SK-N-SH (cell line): ENCODE measurements around the gene B3GALT6. TPM values are rescaled to one million over a fixed set of nuclear protein-coding genes. Genes with fewer than 3 reads are reported as not detected.

Experiments used
- CTCF ChIA-PET: fragments of 300-600, 350-600 bp; formaldehyde crosslinking; extraction: SDS; loops from one replicate; lab custom pipeline; 2021; lab: Yijun Ruan, JAX
- POLR2A ChIA-PET: fragments of 350-600 bp; sonication (Branson Sonifier 250); formaldehyde crosslinking; extraction: SDS; loops from one replicate; lab custom pipeline; 2020; ENCODE audit warnings: antibody characterized with exemption, inconsistent platforms; lab: Yijun Ruan, JAX
- DNase-seq: peaks from one replicate; pipeline ENCODE4 v3.0.0; 2012
- H2AFZ ChIP-seq: fragments of 200-600 bp; sonication (generic); 2 replicates; pipeline ENCODE4 v1.8.1; 2016; ENCODE audit warnings: antibody characterized with exemption, mild to moderate bottlenecking, low read depth
- H3F3A ChIP-seq: fragments of 200-600 bp; sonication (generic); replicated peaks from 2 replicates; pipeline ENCODE3; 2016; ENCODE audit warnings: antibody characterized with exemption, mild to moderate bottlenecking; ENCODE audit not compliant: insufficient read depth
- H3K27ac ChIP-seq, 2 experiments: fragments of 200-500 bp in 1 of 2; fragments of 200-600 bp in 1 of 2; sonication (Bioruptor generic) in 1 of 2; sonication (generic), shearing (Covaris generic) in 1 of 2; 2 replicates each; pipeline versions ENCODE4 v1.5.1 to v1.6.1; 2014 to 2016; ENCODE audit warnings: low read depth in 2 of 2, inconsistent platforms in 1 of 2, low read length in 1 of 2, mild to moderate bottlenecking in 1 of 2, mixed read lengths in 1 of 2
- H3K27me3 ChIP-seq: fragments of 200-600 bp; sonication (generic), shearing (Covaris generic); 2 replicates; pipeline ENCODE4 v1.6.1; 2016; ENCODE audit warnings: mixed run types; ENCODE audit not compliant: insufficient read depth
- H3K36me3 ChIP-seq, 2 experiments: fragments of 200-500 bp in 1 of 2; fragments of 200-600 bp in 1 of 2; sonication (Bioruptor generic) in 1 of 2; sonication (generic) in 1 of 2; replicated peaks in 1 of 2; 2 replicates each; pipeline versions ENCODE3 to v1.5.1; 2014 to 2016; ENCODE audit warnings: low read length in 1 of 2, mild to moderate bottlenecking in 1 of 2; ENCODE audit not compliant: insufficient read depth in 2 of 2, control insufficient read depth in 1 of 2
- H3K4me1 ChIP-seq, 2 experiments: fragments of 200-500 bp in 1 of 2; fragments of 200-600 bp in 1 of 2; sonication (Bioruptor generic) in 1 of 2; sonication (generic), shearing (Covaris generic) in 1 of 2; 2 replicates each; pipeline versions ENCODE4 v1.5.1 to v1.6.1; 2014 to 2016; ENCODE audit warnings: low read depth in 1 of 2, low read length in 1 of 2, mixed run types in 1 of 2; ENCODE audit not compliant: insufficient read depth in 2 of 2, control insufficient read depth in 1 of 2
- H3K4me2 ChIP-seq: fragments of 200-600 bp; sonication (generic), shearing (Covaris generic); 2 replicates; pipeline ENCODE4 v1.6.1; 2017; ENCODE audit warnings: mixed run types
- H3K4me3 ChIP-seq, 2 experiments: fragments of 200-500 bp in 1 of 2; fragments of 200-600 bp in 1 of 2; sonication (Bioruptor generic) in 1 of 2; sonication (generic), shearing (Covaris generic) in 1 of 2; 2 replicates each; pipeline versions ENCODE4 v1.5.1 to v1.8.1; 2014 to 2016; ENCODE audit warnings: low read depth in 2 of 2, inconsistent platforms in 1 of 2, low read length in 1 of 2, mild to moderate bottlenecking in 1 of 2, mixed read lengths in 1 of 2, moderate library complexity in 1 of 2
- H3K79me2 ChIP-seq: fragments of 200-600 bp; sonication (generic); 2 replicates; pipeline ENCODE4 v1.8.1; 2017; ENCODE audit warnings: mild to moderate bottlenecking; ENCODE audit not compliant: insufficient read depth
- H3K9ac ChIP-seq: fragments of 200-600 bp; sonication (generic); 2 replicates; pipeline ENCODE4 v1.6.1; 2017; ENCODE audit warnings: mixed run types
- H3K9me2 ChIP-seq: fragments of 200-600 bp; sonication (generic); 2 replicates; pipeline ENCODE4 v1.6.1; 2017; ENCODE audit warnings: mixed run types
- H3K9me3 ChIP-seq: fragments of 200-600 bp; sonication (generic); 2 replicates; pipeline ENCODE4 v1.6.1; 2017; ENCODE audit warnings: mixed run types, mild to moderate bottlenecking, moderate library complexity
- H4K20me1 ChIP-seq: fragments of 200-600 bp; sonication (generic); 2 replicates; pipeline ENCODE4 v1.6.1; 2017; ENCODE audit warnings: mild to moderate bottlenecking, mixed run types; ENCODE audit not compliant: insufficient read depth
- CHD2 ChIP-seq: fragments of 150-350 bp; IDR thresholded peaks from 2 replicates; pipeline ENCODE4 v1.6.1; 2018; ENCODE audit warnings: low read length; ENCODE audit not compliant: partially characterized antibody
- ELF1 ChIP-seq: IDR thresholded peaks from 2 replicates; pipeline ENCODE4 v1.4.0; 2012
- EP300 ChIP-seq, 2 experiments: IDR thresholded peaks; 2 replicates each; pipeline versions ENCODE4 v1.4.0 to v1.6.1; 2012; ENCODE audit warnings: borderline replicate concordance in 1 of 2, low read depth in 1 of 2, low read length in 1 of 2
- FOXJ3 ChIP-seq: sonication (generic); formaldehyde crosslinking; IDR thresholded peaks from 2 replicates; pipeline ENCODE4 v1.5.1; 2020; ENCODE audit warnings: mild to moderate bottlenecking, missing genetic modification reagents
- FOXM1 ChIP-seq: IDR thresholded peaks from 2 replicates; pipeline ENCODE4 v1.4.0; 2012; ENCODE audit warnings: low read depth, mild to moderate bottlenecking
- GATA2 ChIP-seq: sonication (generic); formaldehyde crosslinking; IDR thresholded peaks from 2 replicates; pipeline ENCODE4 v1.5.0; 2020; ENCODE audit warnings: mild to moderate bottlenecking, missing genetic modification reagents
- JUND ChIP-seq: IDR thresholded peaks from 2 replicates; pipeline ENCODE4 v1.4.0; 2012
- MEF2A ChIP-seq: IDR thresholded peaks from 2 replicates; pipeline ENCODE4 v1.4.0; 2012; ENCODE audit warnings: low read depth, borderline replicate concordance
- MXI1 ChIP-seq: IDR thresholded peaks from 2 replicates; pipeline ENCODE4 v1.6.1; 2012; ENCODE audit warnings: mild to moderate bottlenecking, low read depth, low read length, improper control_type of control experiment
- NFIC ChIP-seq: IDR thresholded peaks from 2 replicates; pipeline ENCODE4 v1.4.0; 2012; ENCODE audit warnings: borderline replicate concordance
- POLR2AphosphoS5 ChIP-seq: IDR thresholded peaks from 2 replicates; pipeline ENCODE4 v1.6.1; 2012; ENCODE audit warnings: low read depth, low read length
- RFX5 ChIP-seq: IDR thresholded peaks from 2 replicates; pipeline ENCODE4 v1.6.1; 2012; ENCODE audit warnings: mild to moderate bottlenecking, improper control_type of control experiment, low read length
- SIN3A ChIP-seq: IDR thresholded peaks from 2 replicates; pipeline ENCODE4 v1.6.1; 2012; ENCODE audit warnings: low read depth, mild to moderate bottlenecking, low read length, moderate library complexity, borderline replicate concordance
- TCF12 ChIP-seq: IDR thresholded peaks from 2 replicates; pipeline ENCODE4 v1.4.0; 2012
- TEAD4 ChIP-seq: IDR thresholded peaks from 2 replicates; pipeline ENCODE4 v1.4.0; 2012; ENCODE audit warnings: mild to moderate bottlenecking, borderline replicate concordance; ENCODE audit not compliant: insufficient read depth
- polyA plus RNA-seq, 3 experiments: library from polyadenylated mRNA; depleted of rRNA; stranded (reverse); fragments of >200 nt; gene quantifications; 2 replicates each; pipeline ENCODE4 v1.2.3, GENCODE V29; 2012
- TF ChIP-seq, protein P1 (sequence below): IDR thresholded peaks from 2 replicates; pipeline ENCODE4 v1.4.0; 2012; ENCODE audit warnings: low read depth
- TF ChIP-seq, protein P2 (sequence below): IDR thresholded peaks from 2 replicates; pipeline ENCODE4 v1.6.1; 2012; ENCODE audit warnings: mild to moderate bottlenecking, low read depth, low read length, moderate library complexity
- TF ChIP-seq, protein P3 (sequence below): IDR thresholded peaks from 2 replicates; pipeline ENCODE4; 2012
- TF ChIP-seq, protein P4 (sequence below): IDR thresholded peaks from 2 replicates; pipeline ENCODE4 v1.4.0; 2012; ENCODE audit warnings: low read depth, borderline replicate concordance
- TF ChIP-seq, protein P5 (sequence below): fragments of 150-350 bp; IDR thresholded peaks from 2 replicates; pipeline ENCODE4 v1.6.1; 2017; ENCODE audit warnings: antibody characterized with exemption, low read length, low read depth, borderline replicate concordance

Gene B3GALT6
- polyA plus RNA-seq, 1 of the 3 experiments (the other 2 are of a cell fraction): 38.8 TPM

DNA sequence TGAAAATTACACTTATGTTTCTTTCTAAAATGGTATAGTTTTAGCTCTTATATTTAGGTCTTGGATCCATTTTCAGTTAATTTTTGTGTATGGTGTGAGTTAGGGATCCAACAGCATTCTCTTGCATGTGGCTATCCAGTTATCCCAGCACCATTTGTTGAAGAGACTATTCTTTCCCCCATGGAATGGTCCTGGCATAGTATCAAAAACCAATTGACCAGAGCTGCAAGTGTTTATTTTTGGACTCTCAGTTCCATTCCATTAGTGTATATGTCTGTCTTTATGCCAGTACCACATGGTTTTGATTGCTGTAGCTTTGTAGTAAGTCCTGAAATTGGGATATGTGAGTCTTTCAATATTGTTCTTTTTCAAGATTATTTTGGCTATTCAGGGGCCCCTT is 44.1 kb upstream of the B3GALT6 start:
- no peak overlapping the region for H3K4me3 ChIP-seq
- H3K4me1 ChIP-seq: no peaks in the 10 kb centered on the region
- no peak overlapping the region for H3K9ac ChIP-seq
- no peak for DNase-seq
- no peaks in the 10 kb centered on the region for H3K79me2 ChIP-seq
- no peaks in the 10 kb centered on the region for H4K20me1 ChIP-seq
- CTCF ChIA-PET: interaction anchor here (0.6 kb wide), 1 partner anchor 22 kb away, joined by 4 read pairs; no protein-coding TSS in a partner anchor
- H3K27me3 ChIP-seq: no peaks in the 10 kb centered on the region; the same call in 1 of the 2 replicates
- H3K9me2 ChIP-seq: no peaks in the 10 kb centered on the region
- H2AFZ ChIP-seq: no peak overlapping the region
- no peak for TF ChIP-seq SIN3A
- TF ChIP-seq MXI1: no peak
- TF ChIP-seq, protein P1, sequence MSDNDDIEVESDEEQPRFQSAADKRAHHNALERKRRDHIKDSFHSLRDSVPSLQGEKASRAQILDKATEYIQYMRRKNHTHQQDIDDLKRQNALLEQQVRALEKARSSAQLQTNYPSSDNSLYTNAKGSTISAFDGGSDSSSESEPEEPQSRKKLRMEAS: no peak
- TF ChIP-seq, protein P2, sequence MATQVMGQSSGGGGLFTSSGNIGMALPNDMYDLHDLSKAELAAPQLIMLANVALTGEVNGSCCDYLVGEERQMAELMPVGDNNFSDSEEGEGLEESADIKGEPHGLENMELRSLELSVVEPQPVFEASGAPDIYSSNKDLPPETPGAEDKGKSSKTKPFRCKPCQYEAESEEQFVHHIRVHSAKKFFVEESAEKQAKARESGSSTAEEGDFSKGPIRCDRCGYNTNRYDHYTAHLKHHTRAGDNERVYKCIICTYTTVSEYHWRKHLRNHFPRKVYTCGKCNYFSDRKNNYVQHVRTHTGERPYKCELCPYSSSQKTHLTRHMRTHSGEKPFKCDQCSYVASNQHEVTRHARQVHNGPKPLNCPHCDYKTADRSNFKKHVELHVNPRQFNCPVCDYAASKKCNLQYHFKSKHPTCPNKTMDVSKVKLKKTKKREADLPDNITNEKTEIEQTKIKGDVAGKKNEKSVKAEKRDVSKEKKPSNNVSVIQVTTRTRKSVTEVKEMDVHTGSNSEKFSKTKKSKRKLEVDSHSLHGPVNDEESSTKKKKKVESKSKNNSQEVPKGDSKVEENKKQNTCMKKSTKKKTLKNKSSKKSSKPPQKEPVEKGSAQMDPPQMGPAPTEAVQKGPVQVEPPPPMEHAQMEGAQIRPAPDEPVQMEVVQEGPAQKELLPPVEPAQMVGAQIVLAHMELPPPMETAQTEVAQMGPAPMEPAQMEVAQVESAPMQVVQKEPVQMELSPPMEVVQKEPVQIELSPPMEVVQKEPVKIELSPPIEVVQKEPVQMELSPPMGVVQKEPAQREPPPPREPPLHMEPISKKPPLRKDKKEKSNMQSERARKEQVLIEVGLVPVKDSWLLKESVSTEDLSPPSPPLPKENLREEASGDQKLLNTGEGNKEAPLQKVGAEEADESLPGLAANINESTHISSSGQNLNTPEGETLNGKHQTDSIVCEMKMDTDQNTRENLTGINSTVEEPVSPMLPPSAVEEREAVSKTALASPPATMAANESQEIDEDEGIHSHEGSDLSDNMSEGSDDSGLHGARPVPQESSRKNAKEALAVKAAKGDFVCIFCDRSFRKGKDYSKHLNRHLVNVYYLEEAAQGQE: no peak
- TF ChIP-seq ELF1: no peak
- no peak for TF ChIP-seq FOXM1
- TF ChIP-seq, protein P3, sequence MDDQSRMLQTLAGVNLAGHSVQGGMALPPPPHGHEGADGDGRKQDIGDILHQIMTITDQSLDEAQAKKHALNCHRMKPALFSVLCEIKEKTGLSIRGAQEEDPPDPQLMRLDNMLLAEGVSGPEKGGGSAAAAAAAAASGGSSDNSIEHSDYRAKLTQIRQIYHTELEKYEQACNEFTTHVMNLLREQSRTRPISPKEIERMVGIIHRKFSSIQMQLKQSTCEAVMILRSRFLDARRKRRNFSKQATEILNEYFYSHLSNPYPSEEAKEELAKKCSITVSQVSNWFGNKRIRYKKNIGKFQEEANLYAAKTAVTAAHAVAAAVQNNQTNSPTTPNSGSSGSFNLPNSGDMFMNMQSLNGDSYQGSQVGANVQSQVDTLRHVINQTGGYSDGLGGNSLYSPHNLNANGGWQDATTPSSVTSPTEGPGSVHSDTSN: no peak
- no peak for TF ChIP-seq NFIC
- no peak for TF ChIP-seq MEF2A
- TF ChIP-seq RFX5: no peak
- TF ChIP-seq, protein P4, sequence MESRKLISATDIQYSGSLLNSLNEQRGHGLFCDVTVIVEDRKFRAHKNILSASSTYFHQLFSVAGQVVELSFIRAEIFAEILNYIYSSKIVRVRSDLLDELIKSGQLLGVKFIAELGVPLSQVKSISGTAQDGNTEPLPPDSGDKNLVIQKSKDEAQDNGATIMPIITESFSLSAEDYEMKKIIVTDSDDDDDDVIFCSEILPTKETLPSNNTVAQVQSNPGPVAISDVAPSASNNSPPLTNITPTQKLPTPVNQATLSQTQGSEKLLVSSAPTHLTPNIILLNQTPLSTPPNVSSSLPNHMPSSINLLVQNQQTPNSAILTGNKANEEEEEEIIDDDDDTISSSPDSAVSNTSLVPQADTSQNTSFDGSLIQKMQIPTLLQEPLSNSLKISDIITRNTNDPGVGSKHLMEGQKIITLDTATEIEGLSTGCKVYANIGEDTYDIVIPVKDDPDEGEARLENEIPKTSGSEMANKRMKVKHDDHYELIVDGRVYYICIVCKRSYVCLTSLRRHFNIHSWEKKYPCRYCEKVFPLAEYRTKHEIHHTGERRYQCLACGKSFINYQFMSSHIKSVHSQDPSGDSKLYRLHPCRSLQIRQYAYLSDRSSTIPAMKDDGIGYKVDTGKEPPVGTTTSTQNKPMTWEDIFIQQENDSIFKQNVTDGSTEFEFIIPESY: no peak
- no peak for TF ChIP-seq CHD2
- TF ChIP-seq FOXJ3 (CRISPR knock-in tag): no peak
- no peak for TF ChIP-seq TCF12
- no peak for TF ChIP-seq EP300 (IDR thresholded peaks at IDR 0.05; ENCODE audit: borderline replicate concordance in 1 of 2, low read depth in 1 of 2, low read length in 1 of 2)
- TF ChIP-seq JUND: no peak
- TF ChIP-seq GATA2 (CRISPR knock-in tag): no peak
- TF ChIP-seq TEAD4: no peak
- TF ChIP-seq POLR2AphosphoS5: no peak
- TF ChIP-seq, protein P5, sequence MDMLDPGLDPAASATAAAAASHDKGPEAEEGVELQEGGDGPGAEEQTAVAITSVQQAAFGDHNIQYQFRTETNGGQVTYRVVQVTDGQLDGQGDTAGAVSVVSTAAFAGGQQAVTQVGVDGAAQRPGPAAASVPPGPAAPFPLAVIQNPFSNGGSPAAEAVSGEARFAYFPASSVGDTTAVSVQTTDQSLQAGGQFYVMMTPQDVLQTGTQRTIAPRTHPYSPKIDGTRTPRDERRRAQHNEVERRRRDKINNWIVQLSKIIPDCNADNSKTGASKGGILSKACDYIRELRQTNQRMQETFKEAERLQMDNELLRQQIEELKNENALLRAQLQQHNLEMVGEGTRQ: no peak
- no peaks in the 10 kb centered on the region for H3F3A ChIP-seq
- POLR2A ChIA-PET: no interaction called here
- H3K27ac ChIP-seq: no peak overlapping the region
- no peaks in the 10 kb centered on the region for H3K36me3 ChIP-seq
- H3K9me3 ChIP-seq: no peaks in the 10 kb centered on the region
- H3K4me2 ChIP-seq: no peak overlapping the region
